PFSK-1 (cell line): ENCODE measurements around the gene TRIM16.

Source experiments
- FOXP2 ChIP-seq: optimal IDR thresholded peaks from 2 replicates; pipeline ENCODE3; 2011; ENCODE audit warnings: borderline replicate concordance, control low read depth, inconsistent platforms; ENCODE audit not compliant: insufficient read depth; ENCODE audit errors: extremely low read length, extremely low read depth
- POLR2AphosphoS5 ChIP-seq: IDR thresholded peaks from 2 replicates; pipeline ENCODE4 v1.6.1; 2012; ENCODE audit warnings: low read depth, mild to moderate bottlenecking, control low read depth, low read length, moderate library complexity
- REST ChIP-seq, 2 experiments: IDR thresholded peaks; 2 replicates each; pipeline versions ENCODE4 v1.6.1 to v1.8.0; 2011 to 2012; ENCODE audit warnings: low read depth in 2 of 2, low read length in 2 of 2, control low read depth in 1 of 2, inconsistent platforms in 1 of 2, mild to moderate bottlenecking in 1 of 2, moderate library complexity in 1 of 2; ENCODE audit not compliant: insufficient read depth in 1 of 2
- SIN3A ChIP-seq: IDR thresholded peaks from 2 replicates; pipeline ENCODE4 v1.6.1; 2012; ENCODE audit warnings: mild to moderate bottlenecking, low read length, moderate library complexity, borderline replicate concordance; ENCODE audit not compliant: insufficient read depth
- TAF1 ChIP-seq: IDR thresholded peaks from 2 replicates; pipeline ENCODE4 v1.6.1; 2012; ENCODE audit warnings: low read length, control low read depth, borderline replicate concordance; ENCODE audit not compliant: insufficient read depth

Gene TRIM16

GRCh38 chr17:15660077-15660476, 24.0 kb downstream of the TRIM16 start:
- TF ChIP-seq REST (IDR thresholded peaks at IDR 0.05; ENCODE audit: insufficient read depth in 1 of 2, low read depth in 2 of 2, low read length in 2 of 2), result no peak
- no peak for TF ChIP-seq SIN3A
- TF ChIP-seq POLR2AphosphoS5, result no peak
- no peak for TF ChIP-seq FOXP2
- TF ChIP-seq TAF1, result no peak

GRCh38 chr17:15659663-15660062, 24.4 kb downstream of the TRIM16 start:
- TF ChIP-seq POLR2AphosphoS5 (no peak), REST (IDR thresholded peaks at IDR 0.05; ENCODE audit: insufficient read depth in 1 of 2, low read depth in 2 of 2, low read length in 2 of 2) (no peak), FOXP2 (no peak), SIN3A (no peak), TAF1 (no peak)

- TF ChIP-seq FOXP2 (no peak), REST (IDR thresholded peaks at IDR 0.05; ENCODE audit: insufficient read depth in 1 of 2, low read depth in 2 of 2, low read length in 2 of 2) (no peak), POLR2AphosphoS5 (no peak), SIN3A (no peak), TAF1 (no peak)
These were observed 24.9 kb downstream of the TRIM16 start for GRCh38 chr17:15659236-15659635.

GRCh38 chr17:15658296-15658695, 25.8 kb downstream of the TRIM16 start:
- TF ChIP-seq TAF1 (no peak), FOXP2 (no peak), REST (IDR thresholded peaks at IDR 0.05; ENCODE audit: insufficient read depth in 1 of 2, low read depth in 2 of 2, low read length in 2 of 2) (no peak), POLR2AphosphoS5 (no peak), SIN3A (no peak)

GRCh38 chr17:15657868-15658267, 26.2 kb downstream of the TRIM16 start:
- TF ChIP-seq POLR2AphosphoS5 (no peak), REST (IDR thresholded peaks at IDR 0.05; ENCODE audit: insufficient read depth in 1 of 2, low read depth in 2 of 2, low read length in 2 of 2) (no peak), SIN3A (no peak), FOXP2 (no peak), TAF1 (no peak)
